NB4 (cell line): ENCODE measurements around the gene LAMA3.

Experiments
- DNase-seq: peaks from one replicate; pipeline ENCODE4 v3.0.0; 2010; ENCODE audit warnings: low read depth
- H3K4me3 ChIP-seq: one replicate; pipeline ENCODE4 v1.5.1; 2011; ENCODE audit warnings: mild to moderate bottlenecking, low read depth, low read length, moderate library complexity
- CTCF ChIP-seq: IDR thresholded peaks from one replicate; pipeline ENCODE4 v1.5.1; 2012; ENCODE audit warnings: low read depth, low read length
- MAX ChIP-seq: IDR thresholded peaks from 2 replicates; pipeline ENCODE4 v1.6.1; 2011; ENCODE audit warnings: low read depth, low read length
- MYC ChIP-seq: IDR thresholded peaks from 2 replicates; pipeline ENCODE4 v1.6.1; 2011; ENCODE audit warnings: low read depth, low read length
- POLR2A ChIP-seq: IDR thresholded peaks from 2 replicates; pipeline ENCODE4 v1.6.1; 2011; ENCODE audit warnings: mild to moderate bottlenecking; ENCODE audit not compliant: insufficient read length; ENCODE audit errors: extremely low read depth

LAMA3 gene

GRCh38 chr18:23912356-23912755 is 223.1 kb downstream of the LAMA3 start:
- TF ChIP-seq POLR2A (no peak), MYC (no peak)
- DNase-seq = no peak
- H3K4me3 ChIP-seq = no peak overlapping the region

- TF ChIP-seq CTCF (no peak), POLR2A (no peak), MAX (no peak), MYC (no peak)
- H3K4me3 ChIP-seq = no peak overlapping the region
- no peak for DNase-seq
These were observed 227.1 kb downstream of the LAMA3 start for GRCh38 chr18:23916338-23916737.

- TF ChIP-seq CTCF (peak; percentile 81), MYC (no peak), POLR2A (no peak), MAX (no peak)
- DNase-seq = peak; percentile 66
- H3K4me3 ChIP-seq = no peak overlapping the region
These were observed 229.3 kb downstream of the LAMA3 start for GRCh38 chr18:23918395-23919032.

GRCh38 chr18:23920054-23920453 is 230.8 kb downstream of the LAMA3 start:
- no peak for DNase-seq
- no peak overlapping the region for H3K4me3 ChIP-seq
- TF ChIP-seq MAX (no peak), POLR2A (no peak), CTCF (no peak), MYC (no peak)

- no peak for TF ChIP-seq POLR2A
- H3K4me3 ChIP-seq = no peak overlapping the region
- peak; percentile 8 for DNase-seq
These were observed 232.5 kb downstream of the LAMA3 start for GRCh38 chr18:23921716-23922285.

- peak; percentile 46 for DNase-seq
- TF ChIP-seq POLR2A (no peak), MAX (no peak), CTCF (no peak), MYC (no peak)
- no peak overlapping the region for H3K4me3 ChIP-seq
These were observed 233.7 kb downstream of the LAMA3 start for GRCh38 chr18:23922939-23923338.

- no peak overlapping the region for H3K4me3 ChIP-seq
- no peak for DNase-seq
- TF ChIP-seq MYC (no peak), MAX (no peak), CTCF (no peak), POLR2A (no peak)
These were observed 235.6 kb downstream of the LAMA3 start for GRCh38 chr18:23924813-23925212.
